ENCODE results near the gene PTPRT. TPM values are rescaled to one million over a fixed set of nuclear protein-coding genes. Genes with fewer than 3 reads are reported as not detected.

PTPRT gene
- total RNA-seq, 4 donors from 2014 or later, result 0.72 to 2.5 (median 1.4) TPM

DNA sequence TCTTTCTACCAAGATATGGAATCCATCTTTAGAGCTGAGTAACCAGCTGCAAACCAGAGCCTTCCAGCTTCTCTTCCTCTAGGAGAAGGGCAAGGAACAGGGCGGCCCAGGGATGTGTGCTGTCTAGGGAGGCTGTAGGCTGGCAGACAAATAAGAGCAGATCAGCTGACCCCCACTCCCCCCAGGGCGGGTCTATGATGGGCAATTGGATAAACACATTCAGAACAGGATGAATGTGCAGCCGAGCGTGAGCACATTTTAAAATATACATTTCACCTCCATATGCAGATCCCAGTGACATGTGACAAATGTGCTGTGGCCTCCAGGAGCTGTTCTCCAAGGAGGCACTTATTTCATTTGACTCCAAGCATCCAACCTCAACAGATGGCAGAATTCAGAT lies 580.1 kb downstream of the PTPRT start:
- TF ChIP-seq EP300 (IDR thresholded peaks at IDR 0.05) (no peak), POLR2A (IDR thresholded peaks at IDR 0.05) (no peak), POLR2AphosphoS5 (IDR thresholded peaks at IDR 0.05) (no peak)
- TF ChIP-seq, protein P1, sequence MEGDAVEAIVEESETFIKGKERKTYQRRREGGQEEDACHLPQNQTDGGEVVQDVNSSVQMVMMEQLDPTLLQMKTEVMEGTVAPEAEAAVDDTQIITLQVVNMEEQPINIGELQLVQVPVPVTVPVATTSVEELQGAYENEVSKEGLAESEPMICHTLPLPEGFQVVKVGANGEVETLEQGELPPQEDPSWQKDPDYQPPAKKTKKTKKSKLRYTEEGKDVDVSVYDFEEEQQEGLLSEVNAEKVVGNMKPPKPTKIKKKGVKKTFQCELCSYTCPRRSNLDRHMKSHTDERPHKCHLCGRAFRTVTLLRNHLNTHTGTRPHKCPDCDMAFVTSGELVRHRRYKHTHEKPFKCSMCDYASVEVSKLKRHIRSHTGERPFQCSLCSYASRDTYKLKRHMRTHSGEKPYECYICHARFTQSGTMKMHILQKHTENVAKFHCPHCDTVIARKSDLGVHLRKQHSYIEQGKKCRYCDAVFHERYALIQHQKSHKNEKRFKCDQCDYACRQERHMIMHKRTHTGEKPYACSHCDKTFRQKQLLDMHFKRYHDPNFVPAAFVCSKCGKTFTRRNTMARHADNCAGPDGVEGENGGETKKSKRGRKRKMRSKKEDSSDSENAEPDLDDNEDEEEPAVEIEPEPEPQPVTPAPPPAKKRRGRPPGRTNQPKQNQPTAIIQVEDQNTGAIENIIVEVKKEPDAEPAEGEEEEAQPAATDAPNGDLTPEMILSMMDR (IDR thresholded peaks at IDR 0.05), result no peak
- Histone ChIP-seq H3K4me3 (no peak overlapping the region), H3K27ac (no peak overlapping the region), H3K36me3 (no peaks in the 10 kb centered on the region), H3K9me3 (no peaks in the 10 kb centered on the region), H3K4me1 (peaks cover 5% of the 10 kb centered on the region), H3K27me3 (no peaks in the 10 kb centered on the region)
- no peak for DNase-seq (ENCODE audit: low spot score in 2 of 2)
- WGBS, result 79% methylated on average over 4 of the region's 4 CpGs

DNA sequence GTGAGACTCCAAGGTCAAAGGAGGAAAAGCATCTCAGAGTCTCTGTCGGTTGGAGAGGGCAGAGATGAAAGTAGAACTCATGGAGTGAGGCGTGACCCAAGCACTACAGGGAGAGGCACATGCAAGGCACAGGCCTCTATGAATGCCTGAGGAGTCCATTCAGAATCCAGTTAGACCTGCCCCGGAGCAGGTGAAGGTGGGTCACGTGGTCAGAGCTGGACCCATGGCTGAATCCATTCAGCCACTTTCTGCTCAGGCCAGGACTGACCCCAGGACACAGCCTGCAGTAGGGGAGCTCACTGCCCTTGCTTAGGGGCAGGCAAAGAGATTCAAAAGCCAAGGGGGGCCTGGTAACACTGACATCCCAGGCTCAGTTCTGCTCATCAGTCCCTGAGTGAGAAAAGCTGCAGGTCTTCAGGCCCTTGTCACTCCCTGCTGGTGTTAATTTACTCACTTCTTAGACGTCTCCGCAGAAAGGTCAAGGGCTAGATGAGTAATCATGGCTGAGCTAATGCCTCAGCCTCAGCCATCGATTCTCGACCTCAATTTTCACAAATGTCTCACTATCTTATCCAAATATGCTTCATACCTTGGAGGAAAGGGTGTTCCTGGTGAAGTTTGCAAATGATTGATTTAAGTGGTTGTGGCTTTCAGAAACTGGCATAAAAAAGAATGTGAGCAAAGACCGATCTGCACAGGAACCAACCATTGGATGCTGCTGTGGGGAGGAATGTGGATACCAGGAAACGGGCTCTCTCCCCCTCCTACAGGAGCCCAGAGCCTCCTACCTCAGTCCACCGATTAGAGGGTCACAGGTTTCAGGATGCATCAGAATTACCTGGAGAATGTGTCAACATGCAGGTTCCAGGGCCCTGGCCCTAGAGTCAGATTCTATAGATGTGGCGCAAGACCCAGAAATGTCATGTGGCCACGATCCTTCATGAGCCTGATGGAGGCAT lies 584.4 kb downstream of the PTPRT start:
- no peak for DNase-seq (ENCODE audit: low spot score in 2 of 2)
- WGBS, result 71% methylated on average over 13 of the region's 13 CpGs
- no peaks in the 10 kb centered on the region for H3K4me1 ChIP-seq
- no peaks in the 10 kb centered on the region for H3K9me3 ChIP-seq
- H3K27ac ChIP-seq, result no peak overlapping the region
- no peak overlapping the region for H3K4me3 ChIP-seq
- TF ChIP-seq EP300 (IDR thresholded peaks at IDR 0.05) (no peak), POLR2A (IDR thresholded peaks at IDR 0.05) (no peak), POLR2AphosphoS5 (IDR thresholded peaks at IDR 0.05) (no peak)
- TF ChIP-seq, protein P1 (IDR thresholded peaks at IDR 0.05), result no peak
- no peaks in the 10 kb centered on the region for H3K36me3 ChIP-seq
- no peaks in the 10 kb centered on the region for H3K27me3 ChIP-seq

DNA sequence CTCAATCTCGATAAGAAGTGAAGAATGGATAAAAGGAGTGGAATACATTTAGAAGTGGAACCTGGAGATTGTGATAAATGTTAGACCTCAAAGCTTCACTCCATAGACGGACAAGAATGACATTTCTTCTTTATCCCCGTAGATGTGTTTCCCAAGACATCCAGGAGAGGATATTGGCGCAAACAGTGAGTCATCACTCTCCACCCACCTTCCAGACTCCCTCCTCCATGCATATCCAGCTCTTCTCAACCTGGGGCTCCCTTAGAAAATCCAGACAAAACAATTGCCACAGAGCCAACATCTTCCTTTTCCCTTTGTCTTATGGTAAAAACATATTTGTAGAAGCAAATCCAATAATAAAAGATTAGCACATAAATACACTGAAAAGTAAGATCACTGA lies 586.1 kb downstream of the PTPRT start:
- Histone ChIP-seq H3K4me3 (no peak overlapping the region), H3K9me3 (no peaks in the 10 kb centered on the region), H3K4me1 (no peaks in the 10 kb centered on the region), H3K27me3 (no peaks in the 10 kb centered on the region), H3K36me3 (no peaks in the 10 kb centered on the region), H3K27ac (no peak overlapping the region)
- DNase-seq (ENCODE audit: low spot score in 2 of 2), result no peak
- 75% methylated on average over 4 of the region's 4 CpGs for WGBS
- TF ChIP-seq POLR2A (IDR thresholded peaks at IDR 0.05), result no peak
- no peak for TF ChIP-seq POLR2AphosphoS5 (IDR thresholded peaks at IDR 0.05)
- TF ChIP-seq, protein P1 (IDR thresholded peaks at IDR 0.05), result no peak
- TF ChIP-seq EP300 (IDR thresholded peaks at IDR 0.05), result no peak

DNA sequence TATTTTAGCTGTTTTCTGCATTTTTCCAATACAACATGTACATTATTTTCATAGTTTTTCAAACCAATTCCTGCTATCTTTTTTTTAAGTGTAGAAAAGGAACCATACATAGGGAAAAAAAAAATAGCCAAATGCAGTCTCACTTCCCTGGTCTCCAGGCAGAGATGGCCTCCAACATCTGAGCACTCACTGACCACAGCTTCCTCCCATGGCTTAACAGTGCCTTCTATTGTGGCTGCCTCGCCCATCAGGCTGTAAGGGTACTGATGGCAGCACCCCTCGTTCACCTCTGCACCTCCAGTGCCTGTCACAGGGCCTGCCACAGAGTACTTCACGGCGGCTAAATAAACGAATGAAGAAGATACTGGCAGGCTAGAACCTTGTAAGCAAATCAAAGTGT lies 591.1 kb downstream of the PTPRT start:
- TF ChIP-seq POLR2A (IDR thresholded peaks at IDR 0.05) (no peak), POLR2AphosphoS5 (IDR thresholded peaks at IDR 0.05) (no peak), EP300 (IDR thresholded peaks at IDR 0.05) (no peak)
- TF ChIP-seq, protein P1 (IDR thresholded peaks at IDR 0.05), result no peak
- Histone ChIP-seq H3K4me3 (no peak overlapping the region), H3K4me1 (no peaks in the 10 kb centered on the region), H3K9me3 (no peaks in the 10 kb centered on the region), H3K27me3 (no peaks in the 10 kb centered on the region), H3K36me3 (no peaks in the 10 kb centered on the region), H3K27ac (no peak overlapping the region)
- 82% methylated on average over 5 of the region's 5 CpGs for WGBS
- no peak for DNase-seq (ENCODE audit: low spot score in 2 of 2)

DNA sequence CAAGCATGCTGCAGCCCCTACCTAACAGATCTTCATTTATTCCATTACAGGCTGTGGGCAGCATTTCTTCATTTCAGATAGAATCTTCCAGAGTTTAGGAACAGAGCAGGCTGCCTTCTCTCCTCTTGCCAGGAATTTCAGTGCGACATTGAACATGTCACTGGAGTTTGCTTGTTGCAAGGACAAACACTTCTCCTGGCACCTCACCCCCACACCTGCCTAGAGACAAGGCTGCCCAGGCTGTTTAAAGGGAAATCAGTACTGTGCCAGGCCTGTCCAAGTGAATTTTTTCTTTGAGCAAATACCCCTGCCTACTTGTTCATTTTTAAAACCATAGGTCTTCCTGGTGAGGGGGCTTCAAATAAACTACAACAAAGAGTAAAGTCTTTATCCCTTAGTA lies 594.1 kb downstream of the PTPRT start:
- TF ChIP-seq EP300 (IDR thresholded peaks at IDR 0.05) (no peak), POLR2A (IDR thresholded peaks at IDR 0.05) (no peak), POLR2AphosphoS5 (IDR thresholded peaks at IDR 0.05) (no peak)
- TF ChIP-seq, protein P1 (IDR thresholded peaks at IDR 0.05), result no peak
- 77% methylated on average over 1 of the region's 1 CpG for WGBS
- no peak for DNase-seq (ENCODE audit: low spot score in 2 of 2)
- H3K36me3 ChIP-seq, result no peaks in the 10 kb centered on the region
- H3K27ac ChIP-seq, result no peak overlapping the region
- H3K4me1 ChIP-seq, result no peaks in the 10 kb centered on the region
- no peaks in the 10 kb centered on the region for H3K9me3 ChIP-seq
- H3K27me3 ChIP-seq, result no peaks in the 10 kb centered on the region
- no peak overlapping the region for H3K4me3 ChIP-seq

Measured in suprapubic skin (tissue), 4 donors.